ENCODE data around the gene IFNGR2.

Gene IFNGR2

GRCh38 chr21:33412832-33413519, 9.8 kb downstream of the IFNGR2 start:
- ATAC-seq = no peak

DNA sequence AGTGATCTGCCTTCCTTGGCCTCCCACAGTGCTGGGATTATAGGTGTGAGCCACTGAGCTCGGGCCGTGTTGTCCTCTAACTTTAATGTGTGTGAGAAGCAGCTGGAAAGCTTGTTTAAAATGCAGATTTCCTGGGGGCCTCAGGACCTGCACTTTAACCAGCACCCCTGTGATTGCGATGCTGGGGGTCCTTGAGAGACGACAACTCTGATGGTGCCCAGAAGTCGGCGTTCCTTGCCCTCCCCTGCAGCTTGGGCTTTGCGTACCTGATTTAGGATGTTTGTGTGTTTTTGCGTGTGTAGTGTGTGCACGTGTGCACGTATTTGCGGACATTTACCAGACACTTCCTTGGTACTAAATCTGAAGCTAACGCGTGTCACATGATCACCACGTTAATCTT, 10.9 kb downstream of the IFNGR2 start:
- no peak for ATAC-seq
- no peak for TF ChIP-seq ZFP3 (CRISPR knock-in tag; IDR thresholded peaks at IDR 0.05)
- TF ChIP-seq CSDC2 (CRISPR knock-in tag; IDR thresholded peaks at IDR 0.05) = no peak

More at GRCh38 chr21:33412832-33413519, 9.8 kb downstream of the IFNGR2 start:
- no peak for TF ChIP-seq CSDC2 (CRISPR knock-in tag; IDR thresholded peaks at IDR 0.05)
- no peak for TF ChIP-seq ARNTL (CRISPR knock-in tag; IDR thresholded peaks at IDR 0.05; ENCODE audit: borderline replicate concordance, low read depth)
- TF ChIP-seq, protein P1, sequence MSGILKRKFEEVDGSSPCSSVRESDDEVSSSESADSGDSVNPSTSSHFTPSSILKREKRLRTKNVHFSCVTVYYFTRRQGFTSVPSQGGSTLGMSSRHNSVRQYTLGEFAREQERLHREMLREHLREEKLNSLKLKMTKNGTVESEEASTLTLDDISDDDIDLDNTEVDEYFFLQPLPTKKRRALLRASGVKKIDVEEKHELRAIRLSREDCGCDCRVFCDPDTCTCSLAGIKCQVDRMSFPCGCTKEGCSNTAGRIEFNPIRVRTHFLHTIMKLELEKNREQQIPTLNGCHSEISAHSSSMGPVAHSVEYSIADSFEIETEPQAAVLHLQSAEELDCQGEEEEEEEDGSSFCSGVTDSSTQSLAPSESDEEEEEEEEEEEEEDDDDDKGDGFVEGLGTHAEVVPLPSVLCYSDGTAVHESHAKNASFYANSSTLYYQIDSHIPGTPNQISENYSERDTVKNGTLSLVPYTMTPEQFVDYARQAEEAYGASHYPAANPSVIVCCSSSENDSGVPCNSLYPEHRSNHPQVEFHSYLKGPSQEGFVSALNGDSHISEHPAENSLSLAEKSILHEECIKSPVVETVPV (CRISPR knock-in tag; IDR thresholded peaks at IDR 0.05) = no peak
- TF ChIP-seq RARB (CRISPR knock-in tag; IDR thresholded peaks at IDR 0.05) = no peak
- no peak for TF ChIP-seq BACH2 (CRISPR knock-in tag; IDR thresholded peaks at IDR 0.05; ENCODE audit: borderline replicate concordance)
- TF ChIP-seq, protein P2, sequence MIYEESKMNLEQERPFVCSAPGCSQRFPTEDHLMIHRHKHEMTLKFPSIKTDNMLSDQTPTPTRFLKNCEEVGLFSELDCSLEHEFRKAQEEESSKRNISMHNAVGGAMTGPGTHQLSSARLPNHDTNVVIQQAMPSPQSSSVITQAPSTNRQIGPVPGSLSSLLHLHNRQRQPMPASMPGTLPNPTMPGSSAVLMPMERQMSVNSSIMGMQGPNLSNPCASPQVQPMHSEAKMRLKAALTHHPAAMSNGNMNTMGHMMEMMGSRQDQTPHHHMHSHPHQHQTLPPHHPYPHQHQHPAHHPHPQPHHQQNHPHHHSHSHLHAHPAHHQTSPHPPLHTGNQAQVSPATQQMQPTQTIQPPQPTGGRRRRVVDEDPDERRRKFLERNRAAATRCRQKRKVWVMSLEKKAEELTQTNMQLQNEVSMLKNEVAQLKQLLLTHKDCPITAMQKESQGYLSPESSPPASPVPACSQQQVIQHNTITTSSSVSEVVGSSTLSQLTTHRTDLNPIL (CRISPR knock-in tag; IDR thresholded peaks at IDR 0.05; ENCODE audit: low read depth) = no peak
- no peak for TF ChIP-seq ZNF8 (CRISPR knock-in tag; IDR thresholded peaks at IDR 0.05)
- TF ChIP-seq ISL1 (CRISPR knock-in tag; IDR thresholded peaks at IDR 0.05) = no peak
- TF ChIP-seq ZNF70 (CRISPR knock-in tag; IDR thresholded peaks at IDR 0.05) = no peak
- TF ChIP-seq ESRRG (CRISPR knock-in tag; IDR thresholded peaks at IDR 0.05) = no peak

GRCh38 chr21:33414926-33415325, 11.7 kb downstream of the IFNGR2 start:
- TF ChIP-seq, protein P2 (CRISPR knock-in tag; IDR thresholded peaks at IDR 0.05; ENCODE audit: low read depth) = no peak
- TF ChIP-seq POU6F1 (CRISPR knock-in tag; IDR thresholded peaks at IDR 0.05; ENCODE audit: borderline replicate concordance, low read depth) (no peak), BACH2 (CRISPR knock-in tag; IDR thresholded peaks at IDR 0.05; ENCODE audit: borderline replicate concordance) (no peak), ZNF8 (CRISPR knock-in tag; IDR thresholded peaks at IDR 0.05) (no peak), GLIS3 (CRISPR knock-in tag; IDR thresholded peaks at IDR 0.05) (no peak), TCF4 (CRISPR knock-in tag; IDR thresholded peaks at IDR 0.05; ENCODE audit: borderline replicate concordance) (no peak), SNAI2 (CRISPR knock-in tag; IDR thresholded peaks at IDR 0.05) (no peak), CSDC2 (CRISPR knock-in tag; IDR thresholded peaks at IDR 0.05) (no peak), ZNF70 (CRISPR knock-in tag; IDR thresholded peaks at IDR 0.05) (no peak)
- TF ChIP-seq, protein P3, sequence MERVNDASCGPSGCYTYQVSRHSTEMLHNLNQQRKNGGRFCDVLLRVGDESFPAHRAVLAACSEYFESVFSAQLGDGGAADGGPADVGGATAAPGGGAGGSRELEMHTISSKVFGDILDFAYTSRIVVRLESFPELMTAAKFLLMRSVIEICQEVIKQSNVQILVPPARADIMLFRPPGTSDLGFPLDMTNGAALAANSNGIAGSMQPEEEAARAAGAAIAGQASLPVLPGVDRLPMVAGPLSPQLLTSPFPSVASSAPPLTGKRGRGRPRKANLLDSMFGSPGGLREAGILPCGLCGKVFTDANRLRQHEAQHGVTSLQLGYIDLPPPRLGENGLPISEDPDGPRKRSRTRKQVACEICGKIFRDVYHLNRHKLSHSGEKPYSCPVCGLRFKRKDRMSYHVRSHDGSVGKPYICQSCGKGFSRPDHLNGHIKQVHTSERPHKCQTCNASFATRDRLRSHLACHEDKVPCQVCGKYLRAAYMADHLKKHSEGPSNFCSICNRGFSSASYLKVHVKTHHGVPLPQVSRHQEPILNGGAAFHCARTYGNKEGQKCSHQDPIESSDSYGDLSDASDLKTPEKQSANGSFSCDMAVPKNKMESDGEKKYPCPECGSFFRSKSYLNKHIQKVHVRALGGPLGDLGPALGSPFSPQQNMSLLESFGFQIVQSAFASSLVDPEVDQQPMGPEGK (CRISPR knock-in tag; IDR thresholded peaks at IDR 0.05; ENCODE audit: borderline replicate concordance) = no peak
- ATAC-seq = no peak

DNA sequence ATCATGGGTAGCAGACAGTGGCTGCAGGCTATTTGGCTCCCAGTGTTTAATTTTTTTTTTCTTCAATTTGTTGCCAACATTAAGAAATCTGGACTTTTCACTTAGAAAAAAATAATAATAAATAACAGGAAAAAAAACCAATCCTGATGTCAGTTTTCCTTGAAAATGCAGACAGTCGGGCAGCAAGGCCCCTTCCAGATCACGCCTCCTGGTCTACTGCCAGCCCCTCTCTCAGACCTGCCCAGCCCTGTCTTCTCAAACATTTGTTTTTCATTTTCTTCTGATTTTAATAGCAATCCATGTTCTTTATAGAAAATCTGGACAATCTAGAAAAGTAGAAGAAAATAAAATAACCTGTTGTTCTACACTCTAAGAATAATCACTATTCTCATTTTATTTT, 15.5 kb downstream of the IFNGR2 start:
- TF ChIP-seq CSDC2 (CRISPR knock-in tag; IDR thresholded peaks at IDR 0.05) (no peak), ISL1 (CRISPR knock-in tag; IDR thresholded peaks at IDR 0.05) (no peak), POU6F1 (CRISPR knock-in tag; IDR thresholded peaks at IDR 0.05; ENCODE audit: borderline replicate concordance, low read depth) (no peak), TCF4 (CRISPR knock-in tag; IDR thresholded peaks at IDR 0.05; ENCODE audit: borderline replicate concordance) (no peak)
- ATAC-seq = peak; percentile 76
